Glomerular endothelial cell (primary cell): ENCODE measurements around the gene CPT1C. TPM values are rescaled to one million over a fixed set of nuclear protein-coding genes. Genes with fewer than 3 reads are reported as not detected.

ENCODE experiments used
- DNase-seq: peaks from one replicate; pipeline ENCODE4 v3.0.0-alpha.2; 2011; ENCODE audit warnings: low read depth, low spot score; ENCODE audit errors: extremely low read depth
- total RNA-seq: library from RNA; depleted of rRNA; stranded (reverse); fragments of >200 nt; gene quantifications from 2 replicates; pipeline ENCODE4 v1.2.3, GENCODE V29; 2015

CPT1C gene
- 18.6 and 28.4 TPM in 2 replicates for total RNA-seq

DNA sequence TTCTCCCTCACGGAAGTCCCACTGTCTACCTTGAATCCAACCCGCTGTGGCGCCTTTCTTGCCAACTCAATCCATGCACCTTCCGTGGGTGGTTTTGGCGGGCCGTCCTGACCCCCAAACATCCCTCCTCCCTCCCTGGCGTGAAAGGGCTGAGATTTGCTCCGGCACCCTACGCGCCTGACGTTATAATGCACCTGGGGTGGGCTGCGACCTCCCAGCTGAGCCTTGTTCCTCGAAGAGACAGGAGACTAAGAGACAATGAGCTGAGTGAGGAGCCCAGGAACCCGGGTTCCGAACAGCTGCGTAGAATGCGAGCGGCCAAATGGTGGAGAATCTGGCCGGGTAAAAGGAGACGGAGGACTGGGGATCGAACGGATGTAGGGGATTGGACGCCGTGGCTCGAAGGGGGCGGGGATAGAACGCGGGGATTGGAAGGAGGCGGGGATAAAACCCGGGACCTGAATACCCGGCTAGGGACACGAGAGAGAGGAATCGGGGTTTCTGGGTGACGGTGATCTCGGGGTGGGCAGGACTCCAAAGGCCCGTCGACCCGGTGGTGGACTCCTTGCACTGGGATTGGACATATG lies at the start of gene CPT1C:
TSS of gene CPT1C (plus strand) at position 461 of the 587 bp plus-strand sequence. CDS start 1,137 bp downstream, outside the sequence.
- DNase-seq, result no peak

DNA sequence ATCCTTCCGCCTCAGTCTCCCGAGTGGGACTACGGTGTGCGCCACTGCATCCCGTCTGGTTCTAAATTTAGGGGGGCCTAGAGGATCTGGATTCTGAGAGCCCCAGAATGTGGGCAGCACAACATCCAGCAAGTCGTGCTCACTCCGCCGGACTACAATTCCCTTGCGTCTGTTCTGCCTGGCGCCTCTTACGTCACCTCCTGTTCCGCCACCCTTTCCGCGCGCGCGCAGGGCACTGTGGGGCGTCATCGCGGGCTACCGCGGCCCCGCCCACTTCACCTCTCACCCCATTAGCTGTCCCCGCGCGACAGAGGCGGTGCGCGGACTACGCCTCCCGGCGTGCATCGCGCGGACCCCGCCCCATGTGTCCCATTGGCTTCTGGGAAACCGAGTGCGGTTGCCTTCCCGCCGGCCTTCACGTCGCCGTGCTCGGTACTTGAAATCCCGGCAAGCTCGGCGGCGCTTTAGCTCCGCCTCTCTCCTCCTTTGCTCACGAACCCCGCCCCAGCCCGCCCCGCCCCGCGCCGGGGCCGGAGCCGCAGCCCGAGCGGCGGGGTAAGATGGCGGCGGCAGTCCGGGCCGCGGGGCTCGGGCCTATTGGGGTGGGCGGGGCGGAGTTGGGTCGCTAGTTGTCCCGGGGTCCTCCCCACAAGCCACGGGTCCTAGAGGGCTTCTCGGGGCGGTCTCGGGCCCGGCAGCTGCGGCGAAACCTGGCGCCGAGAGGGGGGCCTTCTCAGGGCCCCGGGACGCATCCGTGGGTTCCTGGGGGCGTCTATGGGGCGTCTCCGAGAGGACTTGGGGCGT lies 49.0 kb upstream of the CPT1C start, which contains the start of gene SCAF1:
TSS of gene SCAF1 (plus strand) at position 522 of the 804 bp plus-strand sequence. CDS start 2,818 bp downstream, outside the sequence.
- DNase-seq, result peak; percentile 82

DNA sequence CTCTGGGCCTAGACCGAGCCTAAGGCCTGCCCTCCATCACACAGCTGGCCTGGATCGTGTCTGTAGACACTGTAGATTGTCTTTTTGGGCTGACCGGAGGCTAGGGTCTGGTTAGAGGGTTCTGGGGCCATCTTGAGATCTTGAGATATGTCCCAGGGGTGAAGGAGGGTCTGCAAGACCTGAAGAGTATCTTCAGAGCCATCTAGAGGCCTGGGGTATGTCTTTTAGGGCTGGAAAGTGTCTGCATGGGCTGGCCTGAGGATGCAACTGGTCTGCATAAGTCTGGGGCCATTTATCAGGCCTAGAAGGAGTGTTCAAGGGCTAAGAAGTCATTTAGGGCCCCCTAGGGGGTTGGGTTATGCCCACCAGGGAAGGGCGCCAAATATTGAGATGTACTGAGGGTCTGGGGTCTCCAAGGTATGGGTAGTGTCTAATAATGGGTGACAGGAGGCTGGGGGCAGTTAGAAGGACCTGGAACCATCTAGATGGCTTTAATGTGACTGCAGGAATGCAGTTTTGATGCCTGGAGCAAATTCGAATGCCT lies 48.4 kb upstream of the CPT1C start:
- no peak for DNase-seq

DNA sequence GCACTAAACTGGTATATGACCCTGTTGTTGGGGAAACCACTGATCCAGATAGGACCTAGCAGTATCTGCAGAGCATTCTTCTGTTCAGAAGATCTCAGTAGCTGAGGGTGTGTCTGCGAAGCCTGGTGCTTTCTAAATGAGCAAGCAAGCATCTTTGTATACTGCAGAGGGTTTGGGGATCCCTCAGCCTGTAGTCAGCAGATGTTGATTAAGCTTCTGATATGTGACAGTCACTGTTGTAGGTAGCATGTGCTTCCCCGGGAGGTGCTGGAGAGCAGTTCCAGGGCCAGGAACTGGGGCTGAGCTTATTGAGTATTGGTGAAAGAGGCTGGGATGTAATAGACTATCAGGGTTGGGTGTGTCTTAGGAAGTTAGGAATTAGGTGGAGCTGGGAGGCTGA lies 47.5 kb upstream of the CPT1C start:
- DNase-seq, result no peak

DNA sequence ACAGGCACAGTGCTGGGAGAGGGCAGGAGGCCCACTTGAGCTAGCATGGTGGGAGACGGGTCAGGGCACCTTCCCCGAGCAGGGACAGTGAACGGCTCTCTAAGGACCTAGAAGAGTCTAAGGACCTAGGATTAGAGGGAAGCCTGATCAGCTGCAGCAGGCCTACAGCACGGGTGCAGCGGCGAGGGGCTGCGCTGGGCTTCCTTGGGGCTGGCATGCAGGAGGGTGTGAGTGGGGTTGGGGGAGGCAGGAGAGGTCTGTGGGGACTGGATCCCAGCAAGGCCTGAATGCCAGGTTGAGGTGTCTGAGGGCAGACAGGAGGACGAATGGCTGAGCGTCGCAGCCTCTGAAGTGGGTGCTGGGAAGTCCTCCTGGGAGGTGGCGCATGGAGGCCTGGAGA lies 45.3 kb upstream of the CPT1C start:
- no peak for DNase-seq

DNA sequence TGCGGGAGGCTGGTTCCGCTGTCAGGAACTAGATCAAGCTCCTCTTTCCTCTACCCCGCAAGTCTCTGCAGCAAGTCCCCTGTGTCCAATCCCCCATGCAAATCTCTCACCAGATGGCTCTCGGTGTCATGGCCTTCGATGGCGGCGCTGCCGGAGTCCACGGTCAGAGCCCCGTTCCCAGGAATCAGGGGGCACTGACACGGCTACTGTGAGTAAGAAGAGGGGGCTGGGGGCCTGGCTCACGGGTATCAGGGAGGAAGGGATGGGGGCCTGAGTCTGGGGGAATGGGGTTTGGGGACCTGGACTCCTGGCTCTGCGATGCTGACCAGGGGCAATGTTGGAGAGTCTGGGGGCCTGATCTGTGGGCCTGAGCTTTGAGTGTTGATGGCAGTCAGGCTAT lies 44.9 kb upstream of the CPT1C start:
- no peak for DNase-seq

DNA sequence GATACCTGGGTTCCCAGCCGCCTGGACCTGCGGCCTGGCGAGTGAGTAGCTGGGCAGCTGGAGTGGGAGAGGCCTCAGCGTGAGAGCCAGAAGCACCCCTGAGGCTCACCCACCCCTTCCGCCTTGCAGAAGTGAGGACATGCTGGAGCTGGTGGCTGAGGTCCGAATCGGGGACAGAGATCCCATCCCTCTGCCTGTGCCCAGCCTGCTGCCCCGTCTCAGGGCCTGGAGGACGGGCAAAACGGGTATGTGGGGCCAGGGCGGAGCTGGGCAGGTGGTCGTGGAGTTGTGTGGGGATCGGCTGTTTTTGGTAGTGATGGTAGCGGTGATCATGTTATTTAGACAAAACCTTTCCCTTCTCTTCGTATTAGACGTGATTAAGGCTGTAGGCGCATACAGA lies 44.3 kb upstream of the CPT1C start:
- DNase-seq, result no peak

DNA sequence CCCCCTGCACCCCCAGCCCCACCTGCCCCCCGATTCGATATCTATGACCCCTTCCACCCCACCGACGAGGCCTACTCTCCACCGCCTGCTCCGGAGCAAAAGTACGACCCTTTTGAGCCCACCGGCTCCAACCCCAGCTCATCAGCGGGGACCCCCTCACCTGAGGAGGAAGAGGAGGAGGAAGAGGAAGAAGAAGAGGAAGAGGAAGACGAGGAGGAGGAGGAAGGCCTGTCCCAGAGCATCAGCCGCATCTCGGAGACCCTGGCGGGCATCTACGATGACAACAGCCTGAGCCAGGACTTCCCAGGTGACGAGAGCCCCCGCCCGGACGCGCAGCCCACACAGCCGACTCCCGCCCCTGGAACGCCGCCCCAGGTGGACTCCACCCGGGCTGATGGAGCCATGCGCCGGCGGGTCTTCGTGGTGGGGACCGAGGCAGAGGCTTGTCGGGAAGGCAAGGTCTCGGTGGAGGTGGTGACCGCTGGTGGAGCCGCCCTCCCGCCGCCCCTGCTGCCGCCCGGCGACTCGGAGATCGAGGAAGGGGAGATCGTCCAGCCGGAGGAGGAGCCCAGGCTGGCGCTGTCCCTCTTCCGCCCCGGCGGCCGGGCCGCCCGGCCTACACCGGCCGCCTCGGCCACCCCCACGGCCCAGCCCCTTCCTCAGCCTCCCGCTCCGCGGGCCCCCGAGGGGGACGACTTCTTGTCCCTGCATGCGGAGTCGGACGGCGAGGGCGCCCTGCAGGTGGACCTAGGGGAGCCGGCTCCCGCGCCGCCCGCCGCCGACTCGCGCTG lies 39.7 kb upstream of the CPT1C start:
- DNase-seq, result no peak

DNA sequence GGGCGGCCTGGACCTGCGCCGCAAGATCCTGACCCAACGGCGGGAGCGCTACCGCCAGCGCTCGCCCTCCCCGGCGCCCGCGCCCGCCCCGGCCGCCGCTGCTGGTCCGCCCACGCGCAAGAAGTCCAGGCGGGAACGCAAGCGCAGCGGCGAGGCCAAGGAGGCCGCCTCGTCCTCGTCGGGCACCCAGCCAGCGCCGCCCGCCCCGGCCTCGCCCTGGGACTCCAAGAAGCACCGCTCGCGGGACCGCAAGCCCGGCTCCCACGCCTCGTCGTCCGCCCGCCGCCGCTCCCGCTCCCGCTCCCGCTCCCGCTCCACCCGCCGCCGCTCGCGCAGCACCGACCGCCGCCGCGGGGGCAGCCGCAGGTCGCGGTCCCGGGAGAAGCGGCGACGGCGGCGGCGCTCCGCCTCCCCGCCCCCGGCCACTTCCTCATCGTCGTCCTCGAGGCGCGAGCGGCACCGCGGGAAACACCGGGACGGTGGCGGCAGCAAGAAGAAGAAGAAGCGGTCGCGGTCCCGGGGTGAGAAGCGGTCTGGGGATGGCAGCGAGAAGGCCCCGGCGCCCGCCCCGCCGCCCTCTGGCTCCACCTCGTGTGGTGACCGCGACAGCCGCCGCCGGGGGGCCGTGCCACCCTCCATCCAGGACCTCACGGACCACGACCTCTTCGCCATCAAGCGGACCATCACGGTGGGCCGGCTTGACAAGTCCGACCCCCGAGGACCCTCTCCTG lies 38.9 kb upstream of the CPT1C start:
- no peak for DNase-seq

DNA sequence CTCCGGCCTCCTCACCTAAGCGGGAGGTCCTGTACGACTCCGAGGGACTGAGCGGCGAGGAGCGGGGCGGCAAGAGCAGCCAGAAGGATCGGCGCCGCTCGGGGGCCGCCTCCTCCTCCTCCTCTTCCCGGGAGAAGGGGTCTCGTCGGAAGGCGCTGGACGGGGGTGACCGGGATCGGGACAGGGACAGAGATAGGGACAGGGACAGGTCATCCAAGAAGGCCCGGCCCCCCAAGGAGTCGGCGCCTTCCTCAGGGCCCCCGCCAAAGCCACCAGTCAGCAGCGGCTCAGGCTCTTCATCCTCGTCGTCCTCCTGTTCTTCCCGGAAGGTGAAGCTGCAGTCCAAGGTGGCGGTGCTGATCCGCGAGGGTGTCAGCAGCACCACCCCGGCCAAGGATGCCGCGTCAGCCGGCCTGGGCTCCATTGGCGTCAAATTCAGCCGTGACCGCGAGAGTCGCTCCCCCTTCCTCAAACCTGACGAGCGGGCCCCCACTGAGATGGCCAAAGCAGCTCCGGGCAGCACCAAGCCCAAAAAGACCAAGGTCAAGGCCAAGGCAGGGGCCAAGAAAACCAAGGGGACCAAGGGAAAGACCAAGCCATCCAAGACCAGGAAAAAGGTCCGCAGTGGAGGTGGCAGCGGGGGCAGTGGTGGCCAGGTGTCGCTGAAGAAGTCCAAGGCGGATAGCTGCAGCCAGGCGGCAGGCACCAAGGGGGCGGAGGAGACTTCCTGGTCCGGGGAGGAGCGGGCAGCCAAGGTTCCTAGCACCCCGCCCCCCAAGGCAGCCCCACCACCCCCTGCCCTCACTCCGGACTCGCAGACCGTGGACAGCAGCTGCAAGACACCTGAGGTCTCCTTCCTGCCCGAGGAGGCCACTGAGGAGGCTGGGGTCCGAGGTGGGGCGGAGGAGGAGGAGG lies 38.1 kb upstream of the CPT1C start:
- DNase-seq, result no peak

DNA sequence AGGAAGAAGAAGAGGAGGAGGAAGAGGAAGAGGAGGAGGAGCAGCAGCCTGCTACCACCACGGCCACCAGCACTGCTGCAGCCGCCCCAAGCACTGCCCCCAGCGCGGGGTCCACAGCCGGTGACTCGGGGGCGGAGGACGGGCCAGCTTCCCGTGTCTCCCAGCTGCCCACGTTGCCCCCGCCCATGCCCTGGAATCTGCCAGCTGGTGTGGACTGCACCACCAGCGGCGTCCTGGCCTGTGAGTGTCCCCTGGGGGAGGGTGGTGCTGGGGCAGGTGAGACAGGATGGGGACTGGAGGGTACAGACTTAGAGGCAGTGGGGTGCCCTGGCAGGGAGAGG lies 37.5 kb upstream of the CPT1C start:
- DNase-seq, result no peak

DNA sequence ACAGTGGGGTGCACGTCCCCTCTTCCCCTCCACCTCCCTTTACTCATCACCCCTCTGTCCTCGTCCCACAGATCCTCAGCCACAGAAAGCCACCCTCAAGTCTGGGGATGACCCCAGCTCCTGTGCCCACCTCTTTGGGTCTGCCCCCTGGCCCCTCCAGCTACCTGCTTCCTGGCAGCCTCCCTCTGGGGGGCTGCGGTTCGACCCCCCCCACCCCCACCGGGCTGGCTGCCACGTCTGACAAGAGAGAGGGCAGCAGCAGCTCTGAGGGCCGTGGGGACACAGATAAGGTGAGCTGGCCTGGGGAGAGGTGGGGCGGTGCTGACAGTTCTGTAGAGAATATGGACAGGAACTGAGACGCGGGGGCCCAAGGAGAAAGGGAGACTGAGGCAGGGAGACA lies 36.3 kb upstream of the CPT1C start:
- no peak for DNase-seq

DNA sequence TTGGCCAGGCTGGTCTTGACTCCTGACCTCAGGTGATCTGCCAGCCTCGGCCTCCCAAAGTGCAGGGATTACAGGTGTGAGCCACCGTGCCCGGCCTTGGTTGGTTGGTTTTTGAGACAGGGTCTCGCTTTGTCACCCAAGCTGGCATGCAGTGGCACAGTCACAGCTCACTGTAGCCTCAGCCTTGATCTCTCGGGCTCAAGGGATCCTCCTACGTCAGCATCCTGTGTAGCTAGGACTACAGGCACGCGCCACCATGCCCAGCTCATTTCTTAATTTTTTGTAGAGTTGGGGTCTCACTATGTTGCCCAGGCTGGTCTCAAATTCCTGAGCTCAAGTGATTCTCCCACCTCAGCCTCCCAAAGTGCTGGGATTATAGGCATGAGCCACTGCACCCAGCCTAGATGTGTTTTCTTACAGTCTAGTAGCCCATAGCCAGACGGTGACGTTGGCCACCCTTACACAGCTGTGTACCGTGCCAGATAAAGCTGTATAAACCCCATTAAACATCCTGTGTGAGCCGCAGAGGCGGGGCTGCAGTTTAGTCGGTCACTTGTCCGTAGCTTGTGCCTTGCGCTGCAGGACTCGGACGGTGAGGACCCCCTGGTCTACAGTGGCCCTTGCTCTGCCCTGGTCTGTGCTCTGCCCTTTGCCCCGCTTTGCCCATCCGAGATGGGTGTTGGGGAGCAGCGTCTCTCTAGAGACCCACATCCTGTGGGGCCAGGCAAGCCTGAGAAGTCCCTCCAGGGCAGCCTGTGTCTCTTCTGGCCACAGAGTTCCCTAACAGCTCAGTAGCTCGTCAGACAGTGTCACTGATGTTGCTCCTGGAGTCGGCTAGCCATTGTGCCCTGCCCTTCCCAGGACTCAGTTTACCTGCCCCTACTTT lies 35.1 kb upstream of the CPT1C start:
- DNase-seq, result no peak

DNA sequence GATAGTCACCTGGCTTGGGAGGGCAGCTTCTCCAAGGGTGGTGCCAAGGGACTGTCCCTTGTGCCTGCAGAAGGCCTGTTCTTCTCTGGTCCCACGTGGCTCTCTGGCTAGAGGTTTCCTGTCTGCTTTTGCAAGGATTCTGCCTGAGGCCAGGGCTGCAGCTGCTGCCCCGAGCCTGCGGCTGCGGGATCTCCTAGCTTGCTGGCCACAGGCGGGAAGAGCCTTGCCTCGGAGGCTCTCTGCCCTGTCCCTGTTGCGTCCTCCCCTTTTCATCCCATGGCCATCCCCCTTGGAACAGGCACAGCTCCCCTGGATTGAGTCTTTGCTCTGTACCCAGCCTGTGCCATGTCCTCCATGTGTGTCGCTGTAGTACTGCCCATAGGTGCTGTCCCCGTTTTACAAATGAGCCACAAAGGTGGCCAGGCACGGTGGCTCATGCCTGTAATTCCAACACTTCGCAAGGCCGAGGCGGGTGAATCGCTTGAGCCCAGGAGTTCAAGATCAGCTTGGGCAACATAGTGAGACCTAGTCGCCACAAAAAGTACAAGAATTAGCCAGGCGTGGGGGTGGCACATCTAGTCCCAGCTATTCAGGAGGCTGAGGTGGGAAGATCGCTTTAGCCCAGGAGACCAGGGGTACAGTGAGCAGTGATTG lies 34.3 kb upstream of the CPT1C start:
- no peak for DNase-seq

DNA sequence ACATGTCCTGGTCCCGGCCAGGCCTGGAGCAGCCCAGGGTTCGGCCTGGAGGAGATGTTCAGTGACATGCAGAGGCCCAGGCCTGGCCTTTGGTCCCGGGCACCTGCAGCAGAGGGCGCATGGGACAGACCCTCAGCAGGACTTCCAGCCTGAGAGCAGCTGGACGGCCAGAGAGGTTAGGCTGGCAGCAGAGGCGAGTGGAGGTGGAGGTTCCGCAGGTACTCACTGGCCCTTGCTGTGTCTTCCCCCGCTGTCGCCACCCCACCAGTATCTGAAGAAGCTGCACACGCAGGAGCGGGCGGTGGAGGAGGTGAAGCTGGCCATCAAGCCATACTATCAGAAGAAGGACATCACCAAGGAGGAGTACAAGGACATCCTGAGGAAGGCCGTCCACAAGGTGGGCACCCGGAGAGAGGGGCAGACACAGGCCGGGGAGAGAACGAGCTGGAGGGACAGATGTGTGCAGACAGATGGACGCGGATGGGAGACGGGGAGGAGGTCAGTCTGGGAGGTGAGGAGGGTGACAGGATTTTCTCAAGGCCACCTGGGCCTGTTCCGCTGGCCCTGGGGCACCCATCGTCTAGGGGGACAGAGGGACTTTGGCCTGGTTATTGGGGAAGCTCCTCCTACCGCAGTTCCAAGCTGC lies 33.3 kb upstream of the CPT1C start:
- DNase-seq, result no peak

DNA sequence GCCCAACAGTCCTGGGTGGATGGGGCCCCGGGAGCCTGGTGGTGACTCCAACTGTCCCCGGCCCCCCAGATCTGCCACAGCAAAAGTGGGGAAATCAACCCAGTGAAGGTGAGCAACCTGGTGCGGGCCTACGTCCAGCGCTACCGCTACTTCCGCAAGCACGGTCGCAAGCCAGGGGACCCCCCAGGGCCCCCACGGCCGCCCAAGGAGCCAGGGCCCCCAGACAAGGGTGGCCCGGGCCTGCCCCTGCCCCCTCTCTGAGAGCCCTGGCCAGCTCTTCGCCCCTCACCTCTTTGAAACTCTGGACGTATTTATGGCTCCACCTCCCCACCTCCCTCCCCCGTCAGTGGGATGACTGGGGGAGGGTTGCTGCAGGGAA lies 32.8 kb upstream of the CPT1C start:
- no peak for DNase-seq

DNA sequence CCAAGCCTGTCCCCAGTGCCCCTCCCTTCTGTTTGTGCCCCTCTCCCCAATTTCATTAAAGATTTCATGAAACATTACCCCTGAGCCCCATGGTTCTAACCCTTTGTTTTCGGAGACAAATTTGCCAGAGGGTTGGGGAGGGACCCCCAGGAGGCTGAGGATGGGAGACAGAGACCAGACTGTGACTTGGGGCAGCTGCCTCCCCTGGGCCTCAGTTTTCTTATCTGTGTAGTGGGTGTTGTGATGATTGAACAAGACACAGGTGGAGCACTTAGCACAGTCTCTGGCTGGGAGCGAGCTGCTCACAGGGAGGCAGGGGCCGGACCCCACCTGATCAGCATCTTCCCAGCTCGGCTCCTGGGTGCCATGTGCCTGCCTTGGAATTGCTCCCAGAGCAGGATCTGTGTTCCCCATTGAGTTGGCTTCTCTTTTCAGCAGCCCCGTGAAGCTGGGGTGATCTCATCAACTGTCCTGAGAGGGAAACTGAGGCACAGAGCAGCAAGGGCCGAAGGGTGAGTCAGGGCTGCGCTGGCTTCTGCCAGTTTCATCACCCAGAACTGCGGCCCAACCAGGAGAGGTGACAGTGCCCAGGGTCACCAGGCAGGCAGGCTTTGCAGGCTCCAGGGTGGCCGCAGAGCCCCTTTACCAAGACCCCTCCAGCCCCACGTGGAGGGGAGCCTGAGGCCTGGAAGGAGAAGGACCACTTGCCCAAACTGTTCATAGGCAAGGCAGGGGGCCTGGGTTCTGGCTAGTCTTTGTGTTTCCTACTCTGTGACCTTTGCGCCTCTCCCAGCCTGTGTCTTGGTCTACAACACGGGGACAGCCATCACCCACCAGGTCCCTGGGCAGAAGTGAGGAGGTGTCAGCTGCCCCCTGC lies 32.1 kb upstream of the CPT1C start:
- no peak for DNase-seq
